Measurements from ENCODE around the gene RNPS1.
"Not testable (repeated sequence)": the region's sequence is repeated elsewhere in the genome, so short reads cannot be mapped to it uniquely, and the experiment has no call there.

RNPS1 gene

DNA sequence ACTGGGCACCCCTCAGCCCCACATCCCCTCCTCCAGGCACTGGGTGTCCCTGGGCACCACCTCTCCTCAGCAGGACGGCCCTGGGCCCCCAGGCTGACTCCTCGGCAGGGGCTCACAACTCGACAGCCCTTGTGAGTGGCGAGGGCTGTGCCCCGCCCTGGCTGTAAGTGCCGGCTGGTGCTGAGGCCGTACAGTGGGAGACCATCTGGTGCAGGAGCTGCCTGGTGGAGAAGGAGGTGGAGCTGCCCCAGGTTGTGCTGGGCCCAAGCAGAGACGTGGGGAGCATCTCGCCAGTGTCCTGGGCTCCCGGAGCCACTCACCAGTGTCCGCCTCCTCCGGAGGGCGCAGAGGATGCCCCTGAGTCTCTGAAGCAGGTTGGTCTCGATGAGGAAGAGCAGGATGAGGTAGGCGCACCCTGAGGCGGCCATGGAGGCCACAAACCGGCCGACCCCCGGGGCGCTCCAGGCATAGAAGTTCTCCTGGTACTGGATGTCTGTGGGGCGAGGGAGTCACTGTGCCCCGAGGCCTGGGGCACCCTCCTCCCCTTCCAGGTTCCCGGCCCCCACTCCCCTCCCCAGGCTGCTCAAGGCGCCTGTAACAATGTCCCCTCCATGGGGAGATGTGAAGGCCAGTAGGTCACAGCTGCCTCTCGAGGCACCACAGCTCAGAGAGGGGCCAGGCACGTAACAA, 15.1 kb upstream of the RNPS1 start:
- DNase-seq (ENCODE audit: low spot score) = no peak

DNA sequence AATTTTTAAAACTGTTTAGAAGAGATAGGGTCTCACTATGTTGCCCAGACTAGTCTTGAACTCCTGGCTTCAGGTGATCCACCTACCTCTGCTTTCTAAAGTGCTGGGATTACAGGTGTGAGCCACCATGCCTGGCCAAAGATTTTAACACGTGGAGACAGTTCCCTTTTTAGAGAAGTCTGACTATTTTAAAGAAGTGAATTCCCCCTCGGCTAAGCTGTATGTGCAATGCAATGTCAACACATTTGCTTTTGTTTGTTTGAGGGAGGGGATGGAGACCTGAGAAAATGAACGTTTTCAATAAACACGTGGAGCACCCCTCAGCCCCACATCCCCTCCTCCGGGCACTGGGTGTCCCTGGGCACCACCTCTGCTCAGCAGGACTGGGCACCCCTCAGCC, 14.3 kb upstream of the RNPS1 start:
- DNase-seq (ENCODE audit: low spot score) = no peak

DNA sequence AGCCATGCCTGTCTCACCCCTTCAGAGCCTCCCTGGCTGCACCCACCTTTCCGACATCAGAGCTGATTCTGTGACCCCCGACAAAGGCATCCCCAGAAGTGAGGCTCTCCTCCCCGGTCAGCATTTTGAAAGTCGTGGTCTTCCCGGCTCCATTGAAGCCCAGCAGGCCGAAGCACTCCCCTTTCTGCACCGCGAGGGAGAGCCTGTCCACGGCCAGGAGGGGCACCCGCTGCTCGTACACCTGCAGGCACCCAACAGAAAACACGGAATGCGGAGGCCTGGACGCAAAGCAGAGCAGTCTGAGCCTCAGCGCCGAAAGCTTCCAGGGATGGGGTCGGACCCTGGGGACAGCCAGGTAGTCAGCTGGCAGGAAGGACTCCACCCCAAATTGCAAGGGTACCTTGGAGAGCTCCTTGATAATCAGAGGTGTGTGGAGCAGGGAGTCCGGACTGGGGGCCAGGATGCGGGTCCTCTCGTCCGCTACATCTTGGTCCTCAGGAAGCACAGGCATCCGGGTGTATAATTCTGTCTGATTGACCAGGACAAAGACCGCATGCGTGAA, 13.1 kb upstream of the RNPS1 start:
- no peak for DNase-seq (ENCODE audit: low spot score)

DNA sequence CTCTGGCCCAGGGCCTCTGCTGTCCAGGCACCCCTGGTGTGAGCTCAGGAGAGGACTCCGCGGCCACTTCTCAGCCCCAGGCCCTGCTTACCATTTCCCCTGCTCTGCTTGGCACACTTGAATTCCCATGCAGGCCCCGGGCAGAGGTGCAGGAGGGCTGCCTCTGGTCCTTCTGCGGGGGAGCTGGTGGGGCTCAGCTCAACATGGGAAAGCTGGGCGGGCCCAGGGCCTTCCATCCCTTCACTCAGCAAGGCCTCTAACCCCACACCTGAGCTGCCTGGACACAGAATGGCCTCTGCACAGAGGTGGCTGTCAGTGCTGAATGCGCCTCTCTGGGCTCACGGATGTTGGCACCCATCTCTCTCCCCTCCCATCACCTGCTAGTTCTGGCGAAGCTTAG, 12.5 kb upstream of the RNPS1 start:
- no peak for DNase-seq (ENCODE audit: low spot score)

DNA sequence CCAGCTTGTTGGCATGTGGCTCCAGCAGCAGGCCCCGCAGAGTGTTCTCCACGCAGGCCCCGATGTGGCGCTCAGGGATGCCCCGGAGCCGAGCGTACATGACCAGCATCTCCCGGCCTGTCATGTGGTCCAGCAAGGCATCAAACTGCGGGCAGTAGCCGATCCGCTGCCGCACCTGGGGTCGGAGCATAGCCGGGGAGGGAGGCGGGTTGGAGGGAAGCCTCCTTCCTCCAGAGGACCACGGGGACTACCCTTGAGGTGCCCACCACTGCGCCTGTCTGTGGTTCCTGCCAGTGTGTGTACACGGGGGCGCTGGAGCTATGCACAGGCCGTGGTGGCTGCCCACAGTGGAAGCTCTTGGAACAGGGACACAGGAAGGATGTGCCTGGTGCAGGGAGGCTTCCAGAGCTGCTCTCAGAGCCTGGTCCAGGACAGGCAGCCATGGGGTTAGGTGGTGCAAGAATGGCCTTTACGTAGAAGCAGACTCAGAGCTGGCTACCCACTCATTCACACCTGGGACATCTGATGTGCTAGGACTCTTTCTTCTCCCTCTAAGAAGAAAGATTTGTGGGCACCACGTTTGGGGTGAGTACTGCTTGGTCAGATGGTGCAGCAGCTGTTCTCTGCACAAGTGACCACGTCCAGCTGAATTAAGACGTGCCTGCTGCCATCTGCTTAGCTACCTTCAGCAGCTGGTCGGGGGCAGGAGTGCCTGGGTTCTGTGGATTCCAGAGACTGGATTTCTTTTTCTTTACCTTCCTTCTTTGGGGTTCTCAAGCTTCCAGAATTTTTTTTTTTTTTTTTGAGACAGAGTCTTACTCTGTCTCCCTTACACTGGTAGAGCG, 11.3 kb upstream of the RNPS1 start:
- DNase-seq (ENCODE audit: low spot score) = no peak

DNA sequence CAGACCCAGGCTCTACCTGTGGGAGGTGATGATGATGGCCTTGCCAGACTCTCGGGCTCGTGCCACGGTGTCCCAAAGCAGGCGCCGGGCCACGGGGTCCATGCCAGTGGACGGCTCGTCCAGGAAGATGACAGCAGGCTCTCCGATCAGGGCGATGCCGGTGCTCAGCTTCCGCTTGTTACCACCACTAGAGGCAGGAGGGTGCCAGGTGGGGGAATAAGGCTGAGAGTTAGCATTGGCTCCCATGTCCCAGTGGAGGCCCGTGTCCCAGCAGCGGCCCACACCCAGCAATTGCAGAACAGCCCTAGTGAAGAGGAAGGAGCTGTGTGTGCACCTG, 10.3 kb upstream of the RNPS1 start:
- no peak for DNase-seq (ENCODE audit: low spot score)

DNA sequence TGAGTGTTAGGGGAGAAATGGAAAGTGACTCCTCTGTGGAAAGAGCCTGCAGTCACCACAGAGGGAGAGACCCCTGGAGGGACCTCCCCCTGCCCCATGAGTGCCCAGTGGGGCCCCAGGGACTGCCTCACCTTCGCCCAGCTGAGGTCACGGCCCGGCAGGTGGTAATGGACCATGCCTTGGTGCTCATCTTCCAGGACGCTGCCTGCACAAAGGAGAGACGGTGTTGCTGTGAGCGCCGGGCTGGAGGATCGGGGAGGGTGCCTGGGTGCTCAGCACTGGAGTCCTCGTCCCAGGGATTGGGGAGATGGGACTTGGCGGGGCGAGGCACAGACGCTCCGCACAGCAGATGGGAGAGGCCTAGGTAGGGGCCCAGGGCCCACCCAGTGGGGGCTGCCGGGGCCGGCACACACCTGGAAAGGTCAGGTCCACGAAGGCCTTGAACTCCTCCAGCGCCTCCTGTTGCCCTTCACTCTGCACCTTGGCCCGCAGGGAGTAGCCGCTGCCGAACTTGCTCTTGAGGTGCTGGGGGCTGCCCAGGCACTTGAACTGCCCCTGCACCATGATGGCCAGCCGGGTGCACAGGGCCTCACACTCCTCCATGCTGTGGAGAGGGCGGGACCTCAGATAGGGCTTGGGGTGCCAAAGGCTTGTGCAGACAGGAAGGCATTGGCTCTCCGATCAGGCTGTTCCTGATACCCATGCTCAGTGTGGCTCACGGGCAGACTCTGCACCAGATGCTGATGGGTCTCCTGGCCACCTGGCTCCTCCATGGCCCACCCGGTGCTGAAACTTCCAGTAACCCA, 9.7 kb upstream of the RNPS1 start:
- no peak for DNase-seq (ENCODE audit: low spot score)

DNA sequence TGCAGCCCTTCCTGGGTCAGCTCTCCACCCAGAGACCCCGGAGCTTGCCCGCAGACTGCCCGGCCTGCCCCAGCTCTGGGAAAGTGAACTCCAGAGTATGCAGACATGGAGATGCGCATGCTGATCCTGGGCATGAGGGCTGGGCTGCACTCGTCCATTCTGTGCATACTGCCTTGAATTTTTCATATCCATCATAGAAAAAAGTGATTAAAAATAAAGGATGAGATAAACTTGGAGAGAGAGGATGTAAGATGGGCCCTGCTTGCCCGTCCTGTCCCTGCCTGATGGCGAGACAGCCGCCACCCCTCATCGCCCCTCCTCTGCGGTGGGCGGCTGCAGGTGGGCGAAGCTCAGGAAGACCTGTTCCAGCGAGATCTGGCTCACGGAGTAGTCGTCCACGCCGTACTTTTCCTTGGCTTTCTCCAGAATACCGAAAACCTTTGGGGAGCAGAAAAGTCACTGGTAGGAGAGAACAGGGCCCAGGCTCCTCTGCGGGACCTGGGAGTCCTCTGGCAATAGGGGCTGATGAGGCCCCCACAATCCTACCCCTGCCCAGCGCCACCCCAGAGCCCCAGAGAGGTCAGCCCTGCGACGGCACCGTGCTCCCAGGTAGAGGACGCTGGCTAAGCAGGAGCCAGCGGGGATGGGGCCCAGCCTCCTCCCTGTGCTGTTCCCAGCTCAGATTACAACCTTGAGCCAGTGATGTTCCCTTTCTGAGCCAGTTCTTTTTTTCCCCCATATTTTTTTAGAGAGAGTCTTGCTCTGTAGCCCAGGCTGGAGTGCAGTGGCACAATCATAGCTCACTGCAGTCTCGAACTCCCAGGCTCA, 8.7 kb upstream of the RNPS1 start:
- no peak for DNase-seq (ENCODE audit: low spot score)

DNA sequence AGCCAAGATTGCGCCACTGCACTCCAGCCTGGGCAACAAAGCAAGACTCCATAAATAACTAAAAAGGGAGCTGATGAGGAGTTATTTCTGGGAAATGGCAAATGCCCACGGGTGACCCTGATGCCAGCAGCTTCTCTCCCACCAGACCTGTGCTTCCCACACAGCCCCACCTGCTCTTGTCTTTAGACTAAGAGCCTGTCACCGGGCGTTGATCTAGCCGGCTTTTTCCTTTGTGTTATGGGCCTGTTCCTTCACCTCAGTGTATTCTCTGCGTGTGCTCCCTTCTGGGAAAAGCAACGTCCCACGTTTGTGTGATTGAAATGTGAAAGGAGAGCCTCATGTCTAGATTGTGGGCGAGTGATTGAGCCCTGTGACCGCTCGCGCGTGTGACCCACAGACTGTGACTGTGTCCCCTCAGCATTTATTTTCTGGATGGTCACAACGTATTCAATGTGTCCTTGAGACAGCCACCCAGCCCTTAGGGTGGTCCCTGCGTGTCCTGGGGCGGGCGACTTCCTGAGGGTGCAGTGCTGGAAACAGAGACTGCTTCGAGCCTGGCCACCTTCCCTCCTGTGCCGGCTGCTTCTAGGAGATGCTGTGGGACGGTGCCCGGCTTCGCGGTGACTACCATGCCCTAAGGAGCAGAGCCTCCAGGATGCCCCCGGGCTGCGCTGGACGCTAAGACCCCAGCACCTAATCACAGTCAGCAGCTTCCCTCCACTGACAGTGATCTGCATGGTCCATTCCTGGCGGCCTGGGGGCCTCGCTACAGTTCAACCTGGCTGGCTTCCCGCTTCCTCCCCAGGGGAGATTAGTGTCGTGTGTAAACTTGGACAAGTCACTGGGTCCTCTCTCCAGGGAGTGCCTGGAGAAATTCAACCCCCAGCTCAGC, 7.8 kb upstream of the RNPS1 start:
- DNase-seq (ENCODE audit: low spot score) = no peak

DNA sequence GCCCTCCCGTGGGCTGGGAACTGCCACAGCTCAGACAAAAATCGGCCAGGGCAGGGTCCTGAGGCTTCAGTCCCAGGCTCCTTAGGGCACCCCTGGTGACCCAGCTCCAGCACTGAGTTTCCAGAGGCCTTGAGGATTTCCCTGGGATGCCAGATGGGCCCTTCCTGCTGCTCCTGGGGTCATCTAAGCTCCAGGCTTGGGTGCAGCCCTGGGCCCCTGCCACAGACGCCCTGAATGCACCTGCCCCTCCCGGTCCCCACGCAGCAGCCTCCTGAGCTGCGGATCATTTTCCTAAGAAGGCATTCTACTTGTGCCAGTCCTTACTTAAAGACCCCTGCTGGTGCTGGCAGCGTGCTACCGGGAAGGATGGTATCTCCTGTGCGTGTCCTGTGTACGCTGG, 6.0 kb upstream of the RNPS1 start:
- DNase-seq (ENCODE audit: low spot score) = no peak

DNA sequence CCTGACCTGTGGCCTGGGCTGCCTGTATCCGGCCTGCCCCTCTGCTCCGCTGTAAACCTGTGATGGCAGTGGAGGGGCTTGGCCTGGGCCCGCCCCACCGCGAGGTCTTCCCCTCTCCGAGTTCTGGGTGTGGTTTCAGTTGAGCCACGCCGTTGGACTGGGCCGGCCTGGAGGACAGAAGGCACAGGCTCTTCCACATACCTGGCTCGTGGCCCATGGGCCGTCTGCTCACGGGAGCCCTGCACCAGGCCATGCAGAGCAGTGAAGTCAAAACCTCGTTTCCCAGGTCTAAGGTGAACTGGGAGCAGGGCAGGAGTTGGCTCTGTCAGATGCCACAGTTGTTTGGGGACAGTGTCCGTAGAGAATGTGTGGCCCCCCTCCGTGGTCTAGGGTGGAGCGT, 5.6 kb upstream of the RNPS1 start:
- DNase-seq (ENCODE audit: low spot score) = no peak

DNA sequence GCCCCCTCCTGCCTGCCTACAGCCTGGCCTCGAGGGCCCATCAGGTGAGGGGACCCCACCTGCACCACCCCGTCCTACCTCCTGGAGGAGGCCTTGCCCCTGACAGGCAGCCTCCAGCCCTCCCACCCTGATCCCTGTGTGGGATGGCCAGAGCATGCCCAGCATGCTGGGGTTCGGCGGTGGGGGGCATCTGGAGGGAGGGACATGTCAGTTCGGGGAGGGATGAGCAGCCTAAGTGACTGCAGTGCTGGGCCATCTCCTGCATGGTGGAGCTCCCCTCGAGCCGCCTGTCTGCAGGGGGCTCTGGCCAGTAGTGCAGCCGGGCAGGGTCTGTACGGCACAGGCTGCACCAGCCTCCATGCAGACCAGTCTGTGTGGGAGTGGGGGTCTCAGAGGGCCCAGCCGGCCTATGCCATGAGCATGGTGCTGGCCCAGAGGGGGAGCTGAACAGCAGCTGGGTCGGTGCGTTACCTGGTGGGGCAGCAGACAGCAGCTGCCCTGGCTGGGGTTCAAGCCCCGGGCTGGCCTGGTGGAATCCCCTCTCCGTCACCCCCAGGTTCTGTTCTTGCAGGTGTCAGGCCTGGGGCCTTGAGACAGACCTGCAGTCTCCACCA, 4.0 kb upstream of the RNPS1 start:
- no peak for DNase-seq (ENCODE audit: low spot score)

DNA sequence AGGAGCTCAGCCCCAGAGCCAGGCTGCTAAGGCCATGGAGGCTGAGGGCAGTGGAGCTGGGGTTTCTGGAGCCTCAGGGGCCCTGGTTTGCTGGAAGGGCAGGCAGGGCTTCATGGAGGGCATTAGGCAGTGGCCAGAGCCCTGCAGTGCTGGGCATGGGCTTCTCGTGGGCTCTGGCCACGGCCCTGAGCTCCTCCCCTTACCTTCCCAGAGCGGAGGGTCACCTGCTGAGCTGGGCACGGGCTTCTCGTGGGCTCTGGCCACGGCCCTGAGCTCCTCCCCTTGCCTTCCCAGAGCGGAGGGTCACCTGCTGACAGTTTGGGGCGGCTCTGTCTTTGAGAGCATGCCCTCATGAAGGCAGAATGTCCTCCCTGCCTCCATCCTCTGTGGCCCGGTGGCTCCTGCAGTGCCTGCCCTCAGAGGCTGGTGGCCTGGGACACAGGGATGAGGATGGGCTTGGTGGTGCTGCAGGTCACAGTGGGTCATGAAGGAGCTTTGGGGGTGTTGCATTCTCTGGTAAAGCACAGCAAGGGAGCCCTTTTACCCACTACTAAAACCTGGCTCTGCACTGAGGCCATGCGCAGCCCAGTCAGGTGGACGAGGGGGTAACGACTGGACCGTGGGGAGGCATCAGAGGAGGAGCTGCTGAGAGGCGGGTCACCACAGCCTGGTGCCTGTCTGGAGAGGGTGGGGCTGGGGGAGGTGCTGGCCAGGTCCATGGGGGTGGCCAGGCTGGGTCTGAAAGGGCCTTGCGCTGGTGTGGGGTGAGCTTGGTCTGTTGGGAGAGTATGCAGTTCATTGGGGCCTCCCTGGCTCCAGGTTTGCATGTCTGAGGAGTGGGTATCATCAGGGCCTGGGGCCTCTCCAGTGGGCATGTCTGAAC, 2.9 kb upstream of the RNPS1 start:
- DNase-seq (ENCODE audit: low spot score) = no peak

DNA sequence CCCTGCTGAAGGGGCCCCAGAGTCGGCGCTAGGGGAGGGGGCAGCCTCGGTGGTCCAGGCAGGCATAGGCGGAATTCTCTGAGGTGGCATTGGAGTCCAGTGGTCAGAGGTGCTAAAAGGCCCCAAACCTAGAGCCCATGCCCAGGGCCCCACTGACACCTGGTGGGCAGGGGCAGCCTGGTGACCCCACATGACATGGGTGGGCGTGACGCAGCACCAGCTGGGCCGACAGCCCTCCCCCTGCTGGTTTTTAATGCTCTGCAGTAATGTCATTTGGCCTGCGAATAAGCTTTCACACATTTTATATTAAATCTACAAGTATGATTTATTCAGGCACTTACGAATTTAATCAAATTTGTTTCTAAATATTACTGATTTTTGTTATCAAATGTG, 2.1 kb upstream of the RNPS1 start:
- DNase-seq (ENCODE audit: low spot score) = no peak

DNA sequence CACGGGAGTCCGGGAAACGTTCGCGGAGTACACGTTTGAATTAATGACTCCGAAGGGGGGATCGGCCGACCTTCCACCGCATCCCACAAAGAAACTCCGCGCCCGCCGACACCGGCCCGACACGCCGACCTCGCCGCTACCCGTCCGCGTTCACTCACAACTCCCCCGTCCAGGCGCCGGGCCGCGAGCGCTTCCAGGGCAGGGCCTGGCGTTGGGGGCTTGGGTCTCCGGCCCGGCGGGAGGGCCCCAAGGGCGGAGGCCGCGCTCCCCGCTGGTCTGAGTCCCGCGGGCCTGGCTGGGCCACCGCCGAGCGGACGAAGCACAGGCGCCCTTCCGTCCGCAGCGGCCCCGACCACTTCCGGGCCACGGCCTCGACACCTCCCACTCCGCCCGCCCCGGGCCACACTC, 417 bp downstream of the RNPS1 start:
- not testable (repeated sequence) for DNase-seq (ENCODE audit: low spot score)

DNA sequence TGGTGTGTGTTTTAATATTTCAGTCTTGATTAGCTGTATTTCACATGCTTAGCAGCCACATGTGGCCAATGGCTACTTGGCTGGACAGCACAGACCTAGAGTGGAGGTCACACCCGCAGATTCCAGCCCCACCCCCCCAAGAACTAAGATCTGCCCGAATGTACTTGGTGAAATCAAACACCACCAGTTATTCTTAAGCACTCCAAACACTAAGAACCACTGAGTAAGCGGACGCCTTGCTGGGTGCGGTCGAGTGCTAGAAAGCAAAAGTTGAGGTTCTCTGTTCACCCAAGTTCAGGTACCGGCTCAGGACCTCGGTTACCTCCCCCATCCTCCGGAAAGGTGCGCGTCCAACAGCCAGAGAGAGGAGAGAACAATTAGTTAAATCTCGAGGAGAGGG, 1.0 kb downstream of the RNPS1 start:
- peak; percentile 7 for DNase-seq (ENCODE audit: low spot score)

DNA sequence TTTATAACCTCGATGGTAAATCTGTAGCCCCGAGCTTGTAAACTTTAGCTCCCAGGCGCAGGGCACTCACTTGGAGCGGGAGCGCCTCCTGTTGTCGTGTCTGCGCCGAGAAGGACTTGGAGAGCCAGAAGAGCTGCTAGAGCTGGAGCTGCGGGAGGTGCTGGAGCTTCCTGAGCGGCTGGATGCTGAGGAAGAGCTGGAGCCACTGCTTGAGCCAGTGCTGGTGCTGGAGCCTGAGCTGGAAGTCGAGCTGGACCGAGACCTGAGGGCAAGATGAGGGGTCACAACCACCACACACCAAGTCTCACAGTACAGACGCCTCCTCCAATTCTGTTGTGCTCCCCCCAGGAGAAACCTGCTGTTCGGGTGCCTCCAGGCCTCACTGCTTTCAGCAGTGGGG, 4.9 kb downstream of the RNPS1 start:
- DNase-seq (ENCODE audit: low spot score) = not testable (repeated sequence)

DNA sequence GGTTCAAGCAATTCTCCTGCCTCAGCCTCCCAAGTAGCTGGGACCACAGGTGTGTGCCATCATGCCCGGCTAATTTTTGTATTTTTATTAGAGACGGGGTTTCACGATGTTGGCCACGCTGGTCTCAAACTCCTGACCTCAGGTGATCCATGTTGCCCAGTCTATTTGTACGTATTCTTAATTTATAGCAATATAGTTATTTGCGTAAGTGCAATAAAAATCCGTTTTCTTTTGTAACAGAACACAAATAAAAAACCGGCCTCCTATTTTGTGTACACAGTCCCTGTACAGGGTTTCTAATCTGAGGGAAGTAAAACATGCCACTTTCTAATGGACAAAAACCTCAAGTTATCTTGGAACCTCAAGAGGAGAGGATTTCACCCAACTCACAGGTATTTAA, 7.7 kb downstream of the RNPS1 start:
- no peak for DNase-seq (ENCODE audit: low spot score)

DNA sequence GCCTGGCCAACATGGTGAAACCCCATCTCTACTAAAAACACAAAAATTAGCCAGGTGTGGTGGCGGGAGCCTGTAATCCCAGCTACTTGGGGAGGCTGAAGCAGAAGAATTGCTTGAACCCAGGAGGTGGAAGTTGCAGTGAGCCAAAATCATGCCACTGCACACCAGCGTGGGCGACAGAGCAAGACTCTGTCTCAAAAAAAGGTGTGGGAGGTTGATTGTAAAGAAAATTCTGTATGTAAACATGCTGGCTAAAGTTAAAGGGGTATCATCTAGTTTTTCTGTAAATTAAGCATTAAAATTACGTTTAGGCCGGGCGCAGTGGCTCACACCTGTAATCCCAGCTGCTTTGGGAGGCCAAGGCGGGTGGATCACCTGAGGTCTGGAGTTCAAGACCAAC, 9.4 kb downstream of the RNPS1 start:
- DNase-seq (ENCODE audit: low spot score) = not testable (repeated sequence)

Measured in LoVo (cell line).